ENCODE measurements around the gene PRMT3. TPM values are rescaled to one million over a fixed set of nuclear protein-coding genes. Genes with fewer than 3 reads are reported as not detected.

The PRMT3 gene
- total and polyA plus RNA-seq, 2 of the 4 experiments (the other 2 are of a cell fraction) = 8.8 to 11.3 TPM

DNA sequence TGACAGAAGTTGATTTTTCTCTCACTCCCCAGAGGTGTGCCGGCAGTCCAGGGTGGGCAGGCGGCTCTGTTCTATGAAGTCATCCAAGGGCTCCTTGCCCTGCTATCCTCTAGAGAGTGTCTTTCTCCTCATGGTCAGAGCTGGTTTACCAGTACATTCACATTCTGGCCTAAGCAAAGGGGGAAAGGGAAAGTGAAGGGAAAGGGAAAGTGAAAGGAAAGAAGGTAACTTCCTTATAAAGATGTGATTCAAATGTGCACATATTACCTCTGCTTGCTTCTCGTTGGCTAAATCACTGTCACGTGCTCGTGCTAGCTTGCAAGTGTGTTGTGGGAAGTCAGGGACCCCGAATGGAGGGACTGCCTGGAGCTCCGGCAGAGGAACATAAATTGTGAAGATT is 26.9 kb upstream of the PRMT3 start:
- H4K91ac ChIP-seq (ENCODE audit: insufficient read depth, low read depth, low read length) = no peak overlapping the region
- no peaks in the 10 kb centered on the region for H3K9me1 ChIP-seq (ENCODE audit: insufficient read depth, low read length)
- peak overlapping the region; percentile 34 for H3K18ac ChIP-seq (ENCODE audit: low read depth, low read length)
- H3K9ac ChIP-seq (ENCODE audit: low read depth, low read length) = no peak overlapping the region
- H2AK5ac ChIP-seq (ENCODE audit: low read depth, low read length) = no peak overlapping the region
- no peaks in the 10 kb centered on the region for H4K20me1 ChIP-seq (ENCODE audit: insufficient read depth, low read length)
- peak; percentile 55 for DNase-seq
- in situ Hi-C loops (cut with MboI; ENCODE audit: low sequenced_read_pairs) = loop anchor here (25.0 kb wide), 1 partner anchor 423 kb away; no protein-coding TSS in a partner anchor
- peak overlapping the region; percentile 89 for H4K5ac ChIP-seq (ENCODE audit: low read depth, low read length)
- no peak overlapping the region for H2BK20ac ChIP-seq (ENCODE audit: low read depth, low read length)
- peaks cover 7% of the 10 kb centered on the region for H3K4me1 ChIP-seq (ENCODE audit: control insufficient read depth, insufficient read depth, low read length)
- H3K4me3 ChIP-seq (ENCODE audit: insufficient read depth, low read depth, low read length) = no peak overlapping the region
- no CpG with 5 or more reads among the region's 7 CpGs for WGBS, 2 experiments (ENCODE audit: extremely low coverage in 2 of 2, insufficient read length in 1 of 2)
- H3K36me3 ChIP-seq (ENCODE audit: control insufficient read depth, insufficient read depth, low read length) = no peaks in the 10 kb centered on the region
- no peaks in the 10 kb centered on the region for H3K9me3 ChIP-seq (ENCODE audit: control insufficient read depth, insufficient read depth, low read length)
- intact Hi-C loops (cut with micrococcal nuclease) = no loop called here
- no peak overlapping the region for H2AK9ac ChIP-seq (replicated peaks; ENCODE audit: low read depth, low read length, poor library complexity)
- ChIA-PET POLR2A (ENCODE audit: unreplicated experiment) (no interaction called here), CTCF (no interaction called here)
- BruUV-seq (replicated peaks) = no TSS peak
- no peak for ATAC-seq (ENCODE audit: low read depth)
- H3K4me2 ChIP-seq (ENCODE audit: low read depth, low read length) = peak overlapping the region; percentile 66
- H3K27ac ChIP-seq (ENCODE audit: insufficient read depth, low read length) = no peak overlapping the region
- peak overlapping the region; percentile 87 for H2AFZ ChIP-seq (replicated peaks; ENCODE audit: low read length, poor library complexity)
- H3K56ac ChIP-seq (ENCODE audit: extremely low read depth, insufficient read depth, low read length) = no peak overlapping the region
- no peak overlapping the region for H3K23ac ChIP-seq (ENCODE audit: low read depth, low read length)
- H4K8ac ChIP-seq (ENCODE audit: low read depth in 2 of 2, low read length in 2 of 2) = peak overlapping the region in 1 of 2 experiments; percentile 74; a peak in 3 of 4 replicates
- peaks cover 5% of the 10 kb centered on the region; the same call in 1 of the 2 replicates for H3K27me3 ChIP-seq (ENCODE audit: control insufficient read depth, insufficient read depth, low read length)
- no peak overlapping the region; the same call in 1 of the 2 replicates for H3K14ac ChIP-seq (replicated peaks; ENCODE audit: low read depth, low read length)
- dilution Hi-C loops (cut with HindIII; ENCODE audit: low sequenced_read_pairs, unreplicated experiment) = no loop called here
- no peak overlapping the region for H2BK15ac ChIP-seq (ENCODE audit: low read depth, low read length)
- no peak overlapping the region for H2BK5ac ChIP-seq (ENCODE audit: low read depth, low read length, poor library complexity, severe bottlenecking)
- TF ChIP-seq, protein P1, sequence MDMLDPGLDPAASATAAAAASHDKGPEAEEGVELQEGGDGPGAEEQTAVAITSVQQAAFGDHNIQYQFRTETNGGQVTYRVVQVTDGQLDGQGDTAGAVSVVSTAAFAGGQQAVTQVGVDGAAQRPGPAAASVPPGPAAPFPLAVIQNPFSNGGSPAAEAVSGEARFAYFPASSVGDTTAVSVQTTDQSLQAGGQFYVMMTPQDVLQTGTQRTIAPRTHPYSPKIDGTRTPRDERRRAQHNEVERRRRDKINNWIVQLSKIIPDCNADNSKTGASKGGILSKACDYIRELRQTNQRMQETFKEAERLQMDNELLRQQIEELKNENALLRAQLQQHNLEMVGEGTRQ (IDR thresholded peaks at IDR 0.05; ENCODE audit: low read depth, low read length) = peak; percentile 30; the same call in 1 of the 2 replicates
- no peak for TF ChIP-seq CEBPB (IDR thresholded peaks at IDR 0.05; ENCODE audit: low read depth, low read length)
- peak overlapping the region; percentile 6; the same call in 1 of the 2 replicates for H3K4ac ChIP-seq (ENCODE audit: low read depth, low read length)
- H3K79me1 ChIP-seq (ENCODE audit: low read depth in 1 of 2, low read length in 2 of 2) = peaks cover 13 to 20% of the 10 kb centered on the region in 2 experiments; a peak in 3 of 4 replicates
- no peak overlapping the region for H2BK120ac ChIP-seq (ENCODE audit: low read depth, low read length)
